ENCODE results near the gene KIAA1210. TPM values are rescaled to one million over a fixed set of nuclear protein-coding genes. Genes with fewer than 3 reads are reported as not detected.

The KIAA1210 gene
- total RNA-seq, 1 donor from 2014 or later = not detected

DNA sequence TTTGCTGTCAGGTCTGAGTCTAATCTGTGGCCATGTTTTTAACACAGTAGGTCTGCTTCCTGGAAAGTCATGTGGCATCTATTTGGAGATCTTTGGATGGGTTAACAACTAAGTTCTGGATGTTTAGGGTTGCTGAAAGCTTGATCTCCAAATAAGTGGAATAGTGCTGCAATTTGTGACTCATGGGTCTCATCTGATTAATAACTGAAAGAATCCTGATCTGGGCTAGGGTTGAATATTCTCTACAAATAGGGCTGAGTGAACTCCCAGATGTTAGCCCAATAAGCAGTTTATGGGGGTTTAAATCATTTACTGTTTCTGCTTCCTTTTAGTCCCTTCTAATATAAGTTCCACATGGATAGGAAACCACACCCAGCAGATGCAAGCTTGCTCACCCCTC lies 31.7 kb downstream of the KIAA1210 start:
- Mint-ChIP-seq H3K27me3 (peaks cover 9% of the 10 kb centered on the region), H3K4me3 (no peak overlapping the region), H3K4me1 (no peaks in the 10 kb centered on the region), H3K27ac (no peak overlapping the region), H3K9me3 (no peaks in the 10 kb centered on the region), H3K36me3 (ENCODE audit: low read depth) (no peaks in the 10 kb centered on the region)
- ATAC-seq (ENCODE audit: low read depth) (no peak), DNase-seq (no peak)
- ChIA-PET POLR2A (no interaction called here), CTCF (no interaction called here)
- TF ChIP-seq, protein P1, sequence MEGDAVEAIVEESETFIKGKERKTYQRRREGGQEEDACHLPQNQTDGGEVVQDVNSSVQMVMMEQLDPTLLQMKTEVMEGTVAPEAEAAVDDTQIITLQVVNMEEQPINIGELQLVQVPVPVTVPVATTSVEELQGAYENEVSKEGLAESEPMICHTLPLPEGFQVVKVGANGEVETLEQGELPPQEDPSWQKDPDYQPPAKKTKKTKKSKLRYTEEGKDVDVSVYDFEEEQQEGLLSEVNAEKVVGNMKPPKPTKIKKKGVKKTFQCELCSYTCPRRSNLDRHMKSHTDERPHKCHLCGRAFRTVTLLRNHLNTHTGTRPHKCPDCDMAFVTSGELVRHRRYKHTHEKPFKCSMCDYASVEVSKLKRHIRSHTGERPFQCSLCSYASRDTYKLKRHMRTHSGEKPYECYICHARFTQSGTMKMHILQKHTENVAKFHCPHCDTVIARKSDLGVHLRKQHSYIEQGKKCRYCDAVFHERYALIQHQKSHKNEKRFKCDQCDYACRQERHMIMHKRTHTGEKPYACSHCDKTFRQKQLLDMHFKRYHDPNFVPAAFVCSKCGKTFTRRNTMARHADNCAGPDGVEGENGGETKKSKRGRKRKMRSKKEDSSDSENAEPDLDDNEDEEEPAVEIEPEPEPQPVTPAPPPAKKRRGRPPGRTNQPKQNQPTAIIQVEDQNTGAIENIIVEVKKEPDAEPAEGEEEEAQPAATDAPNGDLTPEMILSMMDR (IDR thresholded peaks at IDR 0.05) = no peak
- intact Hi-C loops (cut with micrococcal nuclease) = no loop called here

DNA sequence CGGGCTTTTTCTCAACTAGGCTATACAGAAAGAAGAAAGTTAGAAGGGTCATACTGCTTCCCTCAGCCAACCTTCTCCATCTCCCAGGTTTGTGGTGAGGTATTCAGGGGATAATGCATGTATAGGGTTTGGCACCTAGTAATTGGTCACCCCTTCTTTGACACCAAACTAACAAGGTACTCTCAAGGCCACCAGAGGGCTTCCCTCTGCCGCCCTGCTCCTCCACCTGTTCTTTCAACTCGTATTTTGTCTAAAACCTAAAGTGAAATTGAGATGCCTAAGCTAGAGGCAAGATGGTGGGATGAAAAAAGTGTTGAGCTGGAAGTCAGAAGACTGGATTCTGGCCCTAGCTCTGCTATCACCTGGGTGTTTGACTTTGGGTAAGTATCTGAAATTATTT lies 32.8 kb downstream of the KIAA1210 start:
- POLR2A ChIA-PET = no interaction called here
- H3K4me3 Mint-ChIP-seq = no peak overlapping the region
- H3K27ac Mint-ChIP-seq = no peak overlapping the region

DNA sequence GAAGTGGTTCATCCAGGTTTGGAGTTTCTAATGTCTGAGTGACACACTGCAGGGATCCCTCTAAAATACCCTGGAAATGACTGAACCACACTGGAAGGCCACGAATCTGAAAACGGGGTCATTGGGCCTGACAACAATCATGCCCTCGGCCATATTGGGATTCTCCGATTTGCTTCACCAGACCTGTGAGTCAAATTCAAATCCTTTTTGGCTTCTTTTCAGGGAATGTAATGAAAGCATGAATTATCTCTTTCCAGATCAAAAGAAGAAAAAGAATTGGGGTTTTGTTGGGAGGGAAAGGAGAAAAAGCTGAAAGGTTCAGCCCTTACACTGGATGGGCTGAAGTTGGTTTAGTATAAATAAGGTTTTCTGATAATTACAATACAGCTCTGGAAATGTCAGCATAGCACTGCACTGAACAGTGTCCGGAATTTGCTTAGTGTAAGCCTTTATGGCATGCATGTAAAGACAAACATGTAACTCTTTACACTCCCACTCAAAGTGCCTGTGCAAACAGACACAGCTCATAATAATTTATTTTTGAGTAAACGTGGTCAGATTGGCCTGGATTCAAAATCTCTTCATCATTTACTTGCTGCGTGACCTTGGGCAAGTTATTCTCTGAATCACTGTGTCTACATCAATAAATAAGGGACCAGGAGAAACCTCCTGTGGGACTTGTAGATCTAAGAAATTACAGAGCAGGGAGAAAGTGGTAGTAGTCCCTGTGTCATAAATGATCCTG lies 33.4 kb downstream of the KIAA1210 start:
- CTCF ChIA-PET = no interaction called here
- H3K36me3 Mint-ChIP-seq (ENCODE audit: low read depth) = no peaks in the 10 kb centered on the region
- H3K27ac Mint-ChIP-seq = no peak overlapping the region
- H3K4me1 Mint-ChIP-seq = peaks cover 7% of the 10 kb centered on the region
- H3K27me3 Mint-ChIP-seq = peaks cover 7% of the 10 kb centered on the region
- ATAC-seq (ENCODE audit: low read depth) (no peak), DNase-seq (no peak)
- H3K9me3 Mint-ChIP-seq = no peaks in the 10 kb centered on the region
- no peak overlapping the region for H3K4me3 Mint-ChIP-seq
- POLR2A ChIA-PET = no interaction called here
- TF ChIP-seq, protein P1 (IDR thresholded peaks at IDR 0.05) = no peak
- intact Hi-C loops (cut with micrococcal nuclease) = no loop called here

More for the DNA sequence above, 32.8 kb downstream of the KIAA1210 start:
- TF ChIP-seq, protein P1 (IDR thresholded peaks at IDR 0.05) = no peak
- peaks cover 7% of the 10 kb centered on the region for H3K27me3 Mint-ChIP-seq
- peaks cover 2% of the 10 kb centered on the region for H3K4me1 Mint-ChIP-seq
- H3K36me3 Mint-ChIP-seq (ENCODE audit: low read depth) = no peaks in the 10 kb centered on the region
- intact Hi-C loops (cut with micrococcal nuclease) = no loop called here
- ATAC-seq (ENCODE audit: low read depth) (no peak), DNase-seq (no peak)
- H3K9me3 Mint-ChIP-seq = no peaks in the 10 kb centered on the region
- CTCF ChIA-PET = no interaction called here

DNA sequence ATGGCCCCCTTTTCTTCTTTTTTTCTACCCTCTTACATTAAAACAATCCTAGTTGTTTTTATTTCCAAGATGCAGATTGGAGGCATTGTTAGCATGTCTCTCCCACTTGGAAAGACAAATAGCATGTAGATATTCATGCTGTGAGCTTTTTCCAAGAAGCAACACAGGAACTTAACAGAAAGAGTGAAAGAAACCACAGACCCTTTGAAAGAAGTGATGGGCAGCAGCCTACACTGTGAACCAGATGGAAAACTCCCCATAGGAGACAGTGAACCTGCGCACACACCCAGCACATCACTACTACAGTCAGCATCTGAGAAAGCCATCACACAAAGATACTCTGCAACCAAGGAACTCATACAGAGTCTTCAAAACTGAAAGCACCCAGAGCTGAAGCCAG lies 37.0 kb downstream of the KIAA1210 start:
- DNase-seq = no peak
- TF ChIP-seq, protein P1 (IDR thresholded peaks at IDR 0.05) = no peak
- H3K36me3 Mint-ChIP-seq (ENCODE audit: low read depth) = no peaks in the 10 kb centered on the region
- no peaks in the 10 kb centered on the region for H3K27me3 Mint-ChIP-seq
- no peak for ATAC-seq (ENCODE audit: low read depth)
- H3K9me3 Mint-ChIP-seq = no peaks in the 10 kb centered on the region
- ChIA-PET CTCF (no interaction called here), POLR2A (no interaction called here)
- no peak overlapping the region for H3K4me3 Mint-ChIP-seq
- intact Hi-C loops (cut with micrococcal nuclease) = no loop called here
- H3K4me1 Mint-ChIP-seq = peaks cover 7% of the 10 kb centered on the region
- H3K27ac Mint-ChIP-seq = no peak overlapping the region

DNA sequence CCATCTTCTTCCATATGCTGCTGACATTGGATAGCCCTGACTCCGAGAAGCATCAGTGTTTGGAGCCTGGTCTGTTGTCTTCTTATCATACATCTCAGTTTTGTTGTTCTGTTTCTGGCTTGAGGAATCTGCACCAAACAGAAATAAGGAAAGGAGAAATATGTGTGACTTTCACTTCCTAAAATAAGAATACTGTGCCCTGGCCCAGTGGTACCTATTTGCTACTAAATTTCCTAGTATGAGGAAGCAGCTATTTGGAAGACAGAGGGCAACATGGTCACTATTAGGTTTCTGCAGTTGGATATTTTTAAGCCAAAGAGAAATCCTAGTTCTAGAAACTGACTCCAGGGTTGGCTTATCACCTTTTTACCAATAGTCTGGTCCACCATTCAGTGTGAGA lies 38.0 kb downstream of the KIAA1210 start:
- Mint-ChIP-seq H3K9me3 (no peaks in the 10 kb centered on the region), H3K36me3 (ENCODE audit: low read depth) (no peaks in the 10 kb centered on the region), H3K27ac (no peak overlapping the region), H3K4me3 (no peak overlapping the region), H3K4me1 (peaks cover 7% of the 10 kb centered on the region), H3K27me3 (no peaks in the 10 kb centered on the region)
- intact Hi-C loops (cut with micrococcal nuclease) = no loop called here
- DNase-seq (no peak), ATAC-seq (ENCODE audit: low read depth) (no peak)
- ChIA-PET POLR2A (no interaction called here), CTCF (no interaction called here)
- TF ChIP-seq, protein P1 (IDR thresholded peaks at IDR 0.05) = no peak

Data from activated B cell treated with CpG ODN at 0.5 μM for 24 hours (primary cell).